Activated T-cell treated with anti-CD3 and anti-CD28 coated beads, Interleukin-2, amount 50 U/mL, for 4 hours (primary cell): ENCODE data around the gene RAPGEF4. TPM values are rescaled to one million over a fixed set of nuclear protein-coding genes. Genes with fewer than 3 reads are reported as not detected.

ENCODE experiments used
- ATAC-seq, 2 donors: fragments of 200-7000 bp; cut with Tn5 transposase; one replicate each; pipeline ENCODE4 v1.10.0; 2021
- DNase-seq: peaks from one replicate; pipeline ENCODE4 v3.0.0-alpha.2; 2020
- H3K27me3 Mint-ChIP-seq: one replicate; pipeline ENCODE4 v1.8.0; 2021; ENCODE audit warnings: low read depth, mixed read lengths
- H3K36me3 Mint-ChIP-seq: one replicate; pipeline ENCODE4 v1.8.0; 2022; ENCODE audit warnings: mixed read lengths; ENCODE audit not compliant: insufficient read depth
- H3K4me1 Mint-ChIP-seq: one replicate; pipeline ENCODE4 v1.8.0; 2021; ENCODE audit warnings: low read depth, mixed read lengths
- H3K4me3 Mint-ChIP-seq: one replicate; pipeline ENCODE4 v1.8.0; 2021; ENCODE audit warnings: mild to moderate bottlenecking, moderate library complexity, mixed read lengths
- H3K9me3 Mint-ChIP-seq: one replicate; pipeline ENCODE4 v1.8.0; 2021; ENCODE audit warnings: mixed read lengths
- total RNA-seq, 3 donors: library from RNA; stranded (reverse); gene quantifications; one replicate each; pipeline ENCODE4 v1.2.1, GENCODE V29; 2021

The RAPGEF4 gene
- total RNA-seq, 3 donors from 2014 or later = 0.20 to 0.47 (median 0.33) TPM

- Mint-ChIP-seq H3K4me1 (no peaks in the 10 kb centered on the region), H3K27me3 (no peaks in the 10 kb centered on the region)
These were observed 107.0 kb downstream of the RAPGEF4 start for GRCh38 chr2:172842511-172843265.

DNA sequence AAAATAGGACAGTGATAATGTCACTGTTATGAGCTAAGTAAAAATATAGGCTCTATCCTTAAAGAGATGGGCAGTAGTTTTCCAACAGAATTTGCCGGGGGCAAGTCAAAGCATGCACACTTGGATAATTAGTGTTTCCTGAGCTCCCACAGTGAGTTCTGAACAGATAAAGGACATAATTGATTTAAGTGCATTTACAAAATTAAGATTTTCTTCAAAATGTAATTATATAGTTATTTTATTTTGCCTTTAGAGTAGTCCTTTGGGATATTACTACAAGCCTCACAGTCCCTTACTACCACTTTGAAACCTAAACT, 107.6 kb downstream of the RAPGEF4 start:
- Mint-ChIP-seq H3K4me3 (no peak overlapping the region), H3K27me3 (peaks cover 2% of the 10 kb centered on the region), H3K36me3 (no peaks in the 10 kb centered on the region), H3K9me3 (no peaks in the 10 kb centered on the region), H3K4me1 (no peaks in the 10 kb centered on the region)
- no peak for ATAC-seq
- no peak for DNase-seq

More at GRCh38 chr2:172842511-172843265, 107.0 kb downstream of the RAPGEF4 start:
- DNase-seq (no peak), ATAC-seq (no peak)
- Mint-ChIP-seq H3K9me3 (no peaks in the 10 kb centered on the region), H3K36me3 (no peaks in the 10 kb centered on the region), H3K4me3 (no peak overlapping the region)

DNA sequence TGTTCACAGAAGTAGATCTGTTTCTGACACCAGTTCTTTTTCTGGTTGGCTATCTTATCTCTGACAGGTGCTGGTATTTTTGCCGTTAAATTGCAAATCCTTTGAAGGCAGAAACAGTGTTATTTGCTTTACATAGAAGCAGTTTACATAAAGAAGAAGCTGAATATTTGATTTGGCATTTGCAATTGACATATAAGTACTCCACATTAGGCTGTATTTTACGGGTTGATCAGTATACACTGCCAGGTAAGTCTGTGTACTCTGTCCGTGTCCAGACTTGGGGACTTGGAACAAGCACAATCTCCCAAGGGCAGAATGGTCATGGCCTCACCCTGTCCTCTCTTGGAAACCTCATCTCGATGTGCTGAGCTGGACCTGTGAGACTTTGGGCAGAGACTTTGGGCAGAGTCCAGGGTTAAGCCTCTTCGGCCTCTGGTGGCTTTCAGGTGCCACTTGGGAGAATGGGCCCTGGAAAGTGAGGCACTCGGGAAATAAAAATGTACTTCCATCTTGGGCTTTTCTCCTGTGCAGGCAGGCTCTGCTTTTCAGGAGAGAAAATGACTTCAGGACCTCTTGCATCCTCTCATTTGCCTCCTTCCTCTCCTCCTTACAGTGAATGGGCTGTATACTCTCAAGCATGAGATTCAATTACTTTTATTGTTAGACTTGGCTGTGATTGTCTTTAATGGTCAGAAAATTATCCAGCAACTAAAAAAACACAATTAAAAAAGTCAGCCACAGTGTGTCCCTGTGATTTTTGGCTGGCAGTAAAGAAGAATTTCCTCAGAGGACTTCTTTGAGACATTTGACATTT, 108.5 kb downstream of the RAPGEF4 start:
- Mint-ChIP-seq H3K9me3 (no peaks in the 10 kb centered on the region), H3K4me3 (no peak overlapping the region), H3K27me3 (peaks cover 2% of the 10 kb centered on the region), H3K4me1 (no peaks in the 10 kb centered on the region), H3K36me3 (no peaks in the 10 kb centered on the region)
- ATAC-seq = no peak
- DNase-seq = no peak

DNA sequence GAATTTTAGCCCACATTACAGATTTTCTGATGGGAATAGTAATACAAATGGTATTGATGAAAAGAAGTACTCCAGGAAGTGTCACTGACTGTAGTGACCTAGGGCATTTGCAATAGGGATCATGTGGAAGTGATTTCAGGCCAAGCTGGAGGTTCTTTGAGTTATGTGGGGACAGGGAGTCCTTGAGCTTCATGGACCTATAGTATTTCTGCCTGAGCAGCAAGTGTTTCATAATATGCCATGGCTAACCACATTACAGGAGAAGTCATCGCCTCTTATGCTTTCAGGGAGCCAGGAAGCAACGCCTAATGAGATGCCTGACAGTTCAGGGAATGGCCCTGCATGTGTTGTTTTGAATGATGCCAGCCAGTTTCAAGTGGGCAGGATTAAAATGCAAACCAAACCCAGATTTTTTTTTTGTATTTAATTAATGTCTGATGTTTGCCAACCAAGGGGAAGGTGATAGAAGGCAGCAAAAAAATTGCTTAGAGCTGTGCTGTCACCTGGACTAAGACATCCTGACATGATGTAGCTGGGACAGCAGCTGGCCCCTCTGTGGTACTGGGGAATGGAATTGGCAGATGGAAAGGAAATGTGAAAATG, 109.5 kb downstream of the RAPGEF4 start:
- no peak for ATAC-seq
- peaks cover 2% of the 10 kb centered on the region for H3K27me3 Mint-ChIP-seq
- no peaks in the 10 kb centered on the region for H3K9me3 Mint-ChIP-seq
- DNase-seq = no peak
- no peaks in the 10 kb centered on the region for H3K4me1 Mint-ChIP-seq
- no peaks in the 10 kb centered on the region for H3K36me3 Mint-ChIP-seq
- H3K4me3 Mint-ChIP-seq = no peak overlapping the region

DNA sequence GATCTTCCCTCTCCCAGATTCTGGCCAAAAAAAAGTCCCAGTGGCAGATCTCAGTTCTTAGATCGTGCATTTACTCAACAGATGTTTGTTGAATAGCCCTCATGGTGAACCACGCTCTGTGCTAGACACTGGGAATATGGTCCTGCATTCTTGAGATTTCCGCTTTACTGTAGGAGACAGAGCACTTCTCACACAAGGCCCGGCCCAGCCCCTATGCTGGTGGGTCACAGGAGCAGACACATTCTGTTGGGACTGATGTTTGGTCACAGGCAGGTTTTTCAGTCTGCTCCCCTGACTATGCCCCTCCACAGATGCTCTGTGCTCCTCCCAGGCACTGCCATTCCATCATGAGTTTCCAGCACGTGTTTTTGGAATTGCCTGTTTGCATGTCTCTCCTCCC, 110.9 kb downstream of the RAPGEF4 start:
- H3K4me1 Mint-ChIP-seq = no peaks in the 10 kb centered on the region
- H3K36me3 Mint-ChIP-seq = no peaks in the 10 kb centered on the region
- ATAC-seq = no peak
- H3K4me3 Mint-ChIP-seq = no peak overlapping the region
- peaks cover 2% of the 10 kb centered on the region for H3K27me3 Mint-ChIP-seq
- H3K9me3 Mint-ChIP-seq = peaks cover 4% of the 10 kb centered on the region
- DNase-seq = no peak

- Mint-ChIP-seq H3K27me3 (peaks cover 2% of the 10 kb centered on the region), H3K36me3 (peaks cover 2% of the 10 kb centered on the region), H3K4me3 (no peak overlapping the region), H3K4me1 (no peaks in the 10 kb centered on the region), H3K9me3 (peaks cover 4% of the 10 kb centered on the region)
- DNase-seq = no peak
- no peak for ATAC-seq
These were observed 111.5 kb downstream of the RAPGEF4 start for GRCh38 chr2:172847188-172847587.

- H3K27me3 Mint-ChIP-seq = peaks cover 2% of the 10 kb centered on the region
- DNase-seq (no peak), ATAC-seq (no peak)
- H3K9me3 Mint-ChIP-seq = peaks cover 4% of the 10 kb centered on the region
- no peaks in the 10 kb centered on the region for H3K4me1 Mint-ChIP-seq
- peaks cover 2% of the 10 kb centered on the region for H3K36me3 Mint-ChIP-seq
- no peak overlapping the region for H3K4me3 Mint-ChIP-seq
These were observed 112.9 kb downstream of the RAPGEF4 start for GRCh38 chr2:172848519-172848918.

GRCh38 chr2:172849519-172850217, 114.0 kb downstream of the RAPGEF4 start:
- DNase-seq (no peak), ATAC-seq (no peak)
- no peaks in the 10 kb centered on the region for H3K4me1 Mint-ChIP-seq
- no peak overlapping the region for H3K4me3 Mint-ChIP-seq
- H3K27me3 Mint-ChIP-seq = peaks cover 2% of the 10 kb centered on the region
- H3K36me3 Mint-ChIP-seq = peaks cover 2% of the 10 kb centered on the region
- peaks cover 4% of the 10 kb centered on the region for H3K9me3 Mint-ChIP-seq

DNA sequence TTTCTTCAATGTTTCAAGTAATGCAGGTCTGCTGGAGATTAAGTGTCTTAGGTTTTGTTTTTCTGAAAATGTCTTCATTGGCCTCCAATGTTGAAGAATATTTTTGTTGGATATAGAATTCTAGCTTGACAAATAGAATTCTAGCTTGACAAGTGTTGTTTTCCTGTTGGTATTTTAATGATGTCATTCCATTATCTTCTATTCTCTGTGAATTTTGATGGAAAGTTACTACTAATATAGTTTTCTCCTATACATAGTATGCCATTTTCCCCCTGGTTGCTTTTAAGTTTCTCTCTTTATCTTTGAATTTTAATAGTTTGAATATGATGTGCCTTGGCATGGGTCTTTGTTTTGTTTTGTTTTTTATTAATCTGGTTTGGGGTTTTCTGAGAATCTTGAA, 119.9 kb downstream of the RAPGEF4 start:
- Mint-ChIP-seq H3K27me3 (peaks cover 9% of the 10 kb centered on the region), H3K36me3 (peaks cover 2% of the 10 kb centered on the region), H3K4me3 (peak overlapping the region; percentile 25), H3K9me3 (peaks cover 4% of the 10 kb centered on the region), H3K4me1 (no peaks in the 10 kb centered on the region)
- DNase-seq = no peak
- ATAC-seq = no peak

DNA sequence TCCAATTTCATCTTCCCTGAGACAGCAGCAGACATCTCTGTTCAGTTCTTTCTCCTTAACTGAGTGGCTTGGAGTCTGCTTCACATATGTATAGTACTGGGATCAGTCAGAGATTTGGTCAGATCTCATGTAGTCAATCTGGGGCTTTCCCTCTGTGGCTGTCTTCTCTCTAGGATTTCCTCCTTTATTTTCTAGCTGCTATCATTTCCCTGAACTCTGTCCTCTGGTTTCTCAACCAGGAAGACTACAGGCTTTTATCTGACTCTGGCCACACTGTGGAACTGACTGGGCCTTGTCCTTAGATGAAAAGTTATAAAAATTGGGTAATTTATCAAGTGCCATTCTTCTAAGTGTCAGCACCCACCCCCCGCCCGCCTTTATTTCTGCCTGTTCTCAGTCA, 121.0 kb downstream of the RAPGEF4 start:
- H3K9me3 Mint-ChIP-seq = no peaks in the 10 kb centered on the region
- H3K4me3 Mint-ChIP-seq = no peak overlapping the region
- peaks cover 9% of the 10 kb centered on the region for H3K27me3 Mint-ChIP-seq
- ATAC-seq (no peak), DNase-seq (no peak)
- H3K36me3 Mint-ChIP-seq = peaks cover 2% of the 10 kb centered on the region
- H3K4me1 Mint-ChIP-seq = no peaks in the 10 kb centered on the region

- Mint-ChIP-seq H3K9me3 (no peaks in the 10 kb centered on the region), H3K4me3 (no peak overlapping the region), H3K36me3 (no peaks in the 10 kb centered on the region), H3K27me3 (peaks cover 14% of the 10 kb centered on the region), H3K4me1 (no peaks in the 10 kb centered on the region)
- no peak for ATAC-seq
- no peak for DNase-seq
These were observed 122.8 kb downstream of the RAPGEF4 start for GRCh38 chr2:172858473-172858745.

- H3K4me1 Mint-ChIP-seq = no peaks in the 10 kb centered on the region
- peaks cover 18% of the 10 kb centered on the region for H3K27me3 Mint-ChIP-seq
- no peak overlapping the region for H3K4me3 Mint-ChIP-seq
- ATAC-seq (no peak), DNase-seq (no peak)
- no peaks in the 10 kb centered on the region for H3K9me3 Mint-ChIP-seq
- no peaks in the 10 kb centered on the region for H3K36me3 Mint-ChIP-seq
These were observed 124.1 kb downstream of the RAPGEF4 start for GRCh38 chr2:172859581-172860335.

DNA sequence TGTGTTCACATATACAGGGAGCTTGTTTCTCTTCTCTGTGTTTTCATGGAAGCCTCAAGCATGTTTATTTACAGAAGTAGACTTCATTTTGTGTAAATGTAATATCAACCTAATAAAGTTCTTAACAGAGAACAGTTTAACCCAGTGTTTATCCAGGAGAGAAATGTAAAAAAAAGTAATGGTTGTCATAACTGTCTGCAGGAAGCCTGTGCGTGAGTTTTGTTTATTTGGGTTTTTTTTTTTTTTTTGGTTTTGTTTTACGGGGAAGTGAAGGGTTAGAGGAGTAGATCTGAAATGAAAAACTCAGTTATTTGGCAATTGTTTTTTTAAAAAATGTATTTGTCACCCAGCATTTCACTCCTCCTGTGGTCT, 124.7 kb downstream of the RAPGEF4 start:
- Mint-ChIP-seq H3K36me3 (no peaks in the 10 kb centered on the region), H3K4me3 (no peak overlapping the region), H3K9me3 (no peaks in the 10 kb centered on the region), H3K27me3 (peaks cover 18% of the 10 kb centered on the region), H3K4me1 (no peaks in the 10 kb centered on the region)
- DNase-seq (no peak), ATAC-seq (no peak)

DNA sequence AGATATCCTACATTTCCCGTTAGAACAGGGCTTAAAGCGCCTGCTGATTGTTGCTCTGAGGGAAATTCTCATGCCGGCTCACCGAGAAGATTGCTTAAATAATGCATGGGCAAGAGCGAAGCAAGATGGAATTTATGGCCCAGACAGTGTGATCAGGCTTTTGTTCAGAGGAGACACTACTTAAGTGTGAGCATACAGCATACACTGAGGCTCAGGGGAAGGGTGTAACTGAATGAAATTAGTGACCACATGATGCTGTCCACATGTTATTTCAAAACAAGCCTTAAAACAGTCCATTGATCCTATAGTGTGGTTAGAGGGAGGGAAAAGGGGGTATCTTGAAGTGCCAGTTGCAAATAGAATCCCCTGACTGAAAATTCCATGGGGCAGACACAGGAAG, 125.5 kb downstream of the RAPGEF4 start:
- Mint-ChIP-seq H3K36me3 (no peaks in the 10 kb centered on the region), H3K4me1 (no peaks in the 10 kb centered on the region), H3K9me3 (no peaks in the 10 kb centered on the region), H3K27me3 (peaks cover 18% of the 10 kb centered on the region), H3K4me3 (no peak overlapping the region)
- no peak for ATAC-seq
- no peak for DNase-seq
